HEK293T (cell line): Measurements from ENCODE around the gene MRPS11.

Experiments
- ARNT ChIP-seq: fragments of 450-650 bp; IDR thresholded peaks from 2 replicates; pipeline ENCODE4 v1.6.1; 2017; ENCODE audit warnings: mild to moderate bottlenecking
- BHLHE40 ChIP-seq: fragments of 450-650 bp; IDR thresholded peaks from 2 replicates; pipeline ENCODE4 v1.6.1; 2016; ENCODE audit warnings: mild to moderate bottlenecking, moderate library complexity, borderline replicate concordance
- ELF4 ChIP-seq: fragments of 450-650 bp; IDR thresholded peaks from 2 replicates; pipeline ENCODE4 v1.6.1; 2017; ENCODE audit warnings: antibody characterized with exemption
- FOXA1 ChIP-seq: fragments of 450-650 bp; IDR thresholded peaks from 2 replicates; pipeline ENCODE4 v1.6.1; 2016; ENCODE audit warnings: mild to moderate bottlenecking
- FOXM1 ChIP-seq: fragments of 450-650 bp; IDR thresholded peaks from 2 replicates; pipeline ENCODE4 v1.6.1; 2017; ENCODE audit warnings: mild to moderate bottlenecking, borderline replicate concordance
- HDGF ChIP-seq: fragments of 450-650 bp; IDR thresholded peaks from 2 replicates; pipeline ENCODE4 v1.6.1; 2017; ENCODE audit warnings: antibody characterized with exemption, borderline replicate concordance
- LEF1 ChIP-seq: fragments of 450-650 bp; IDR thresholded peaks from 2 replicates; pipeline ENCODE4 v1.6.1; 2017; ENCODE audit warnings: mild to moderate bottlenecking, borderline replicate concordance
- NFRKB ChIP-seq: fragments of 450-650 bp; IDR thresholded peaks from 2 replicates; pipeline ENCODE4 v1.6.1; 2016; ENCODE audit warnings: mild to moderate bottlenecking, moderate library complexity
- SP1 ChIP-seq: fragments of 450-650 bp; IDR thresholded peaks from 2 replicates; pipeline ENCODE4 v1.6.1; 2017
- SUZ12 ChIP-seq: fragments of 450-650 bp; IDR thresholded peaks from 2 replicates; pipeline ENCODE4 v1.6.1; 2016; ENCODE audit warnings: mild to moderate bottlenecking
- TARDBP ChIP-seq: fragments of 450-650 bp; IDR thresholded peaks from 2 replicates; pipeline ENCODE4 v1.6.1; 2016
- ZNF384 ChIP-seq: fragments of 450-650 bp; IDR thresholded peaks from 2 replicates; pipeline ENCODE4 v1.6.1; 2016
- TF ChIP-seq, protein P1 (sequence below): fragments of 450-650 bp; IDR thresholded peaks from 2 replicates; pipeline ENCODE4 v1.6.1; 2016

DNA sequence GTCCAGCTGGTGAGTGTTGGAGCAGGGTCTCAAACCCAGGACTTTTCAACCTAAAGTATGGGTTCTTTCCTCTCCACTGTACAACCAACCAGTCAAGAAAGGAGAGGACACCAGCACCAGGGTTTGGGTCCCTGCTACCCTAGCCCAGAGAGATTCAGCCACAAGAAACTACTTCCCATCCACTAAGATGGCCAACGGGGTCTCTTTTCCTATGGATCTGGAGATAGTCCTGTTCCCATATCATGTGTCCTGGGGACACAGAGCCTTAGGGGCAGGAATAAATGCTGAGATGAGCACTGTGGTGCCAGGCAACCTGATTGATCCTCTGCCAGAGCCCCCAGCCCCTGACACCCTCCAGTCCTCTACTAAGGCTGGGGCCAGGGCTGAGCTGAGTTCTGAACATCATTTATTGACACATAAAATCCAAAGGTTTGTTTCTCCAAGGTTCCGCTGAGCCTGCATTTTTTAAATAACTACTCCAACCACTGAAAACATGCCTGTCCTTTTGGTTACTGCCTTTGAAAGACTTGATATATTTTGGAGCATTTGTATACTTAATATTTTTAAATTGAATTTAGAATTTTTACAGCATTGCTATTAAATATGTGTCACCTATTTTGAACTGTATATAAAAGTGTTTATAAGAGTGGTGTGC, 26.3 kb upstream of the MRPS11 start:
- TF ChIP-seq ARNT (no peak), LEF1 (no peak), SUZ12 (no peak), FOXA1 (no peak), NFRKB (no peak), SP1 (no peak), ELF4 (no peak), BHLHE40 (no peak), FOXM1 (no peak), ZNF384 (no peak), TARDBP (no peak), HDGF (no peak)
- TF ChIP-seq, protein P1, sequence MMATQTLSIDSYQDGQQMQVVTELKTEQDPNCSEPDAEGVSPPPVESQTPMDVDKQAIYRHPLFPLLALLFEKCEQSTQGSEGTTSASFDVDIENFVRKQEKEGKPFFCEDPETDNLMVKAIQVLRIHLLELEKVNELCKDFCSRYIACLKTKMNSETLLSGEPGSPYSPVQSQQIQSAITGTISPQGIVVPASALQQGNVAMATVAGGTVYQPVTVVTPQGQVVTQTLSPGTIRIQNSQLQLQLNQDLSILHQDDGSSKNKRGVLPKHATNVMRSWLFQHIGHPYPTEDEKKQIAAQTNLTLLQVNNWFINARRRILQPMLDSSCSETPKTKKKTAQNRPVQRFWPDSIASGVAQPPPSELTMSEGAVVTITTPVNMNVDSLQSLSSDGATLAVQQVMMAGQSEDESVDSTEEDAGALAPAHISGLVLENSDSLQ = no peak
